Prostate gland (tissue), 2 donors: ENCODE results near the gene WNT3A. TPM values are rescaled to one million over a fixed set of nuclear protein-coding genes. Genes with fewer than 3 reads are reported as not detected.

ENCODE experiments used
- DNase-seq: peaks from one replicate; pipeline ENCODE4 v3.0.0-alpha.2; 2019; ENCODE audit warnings: low spot score
- H3K27ac ChIP-seq, 2 donors: fragments of 200-600 bp; sonication (generic); 2 replicates each; pipeline ENCODE4 v1.5.1; 2017 to 2019
- H3K27me3 ChIP-seq: fragments of 200-600 bp; sonication (generic); replicated peaks from 2 replicates; pipeline ENCODE4 v1.5.1; 2019; ENCODE audit not compliant: insufficient read depth
- H3K36me3 ChIP-seq, 2 donors: fragments of 200-600 bp; sonication (generic); 1 replicate in 1 of 2; 2 replicates in 1 of 2; pipeline versions ENCODE4 v1.5.1 to v1.8.1; 2017 to 2019
- H3K4me1 ChIP-seq: fragments of 200-600 bp; sonication (generic); replicated peaks from 2 replicates; pipeline ENCODE4 v1.5.1; 2019
- H3K4me3 ChIP-seq, 2 donors: fragments of 200-600 bp; sonication (generic); 2 replicates each; pipeline ENCODE4 v1.5.1; 2017 to 2019
- H3K9me3 ChIP-seq: fragments of 200-600 bp; sonication (generic); 2 replicates; pipeline ENCODE4 v1.5.1; 2017
- CTCF ChIP-seq, 4 experiments: fragments of 200-600 bp in 2 of 4; fragments of 450-650 bp in 2 of 4; sonication (generic) in 2 of 4; IDR thresholded peaks; 1 replicate in 3 of 4; 2 replicates in 1 of 4; pipeline ENCODE4 v1.5.1; 2016 to 2019; ENCODE audit warnings: antibody characterized with exemption in 4 of 4, mild to moderate bottlenecking in 2 of 4, moderate library complexity in 2 of 4
- POLR2A ChIP-seq: fragments of 450-650 bp; IDR thresholded peaks from one replicate; pipeline ENCODE4 v1.6.1; 2016; ENCODE audit warnings: antibody characterized with exemption, mild to moderate bottlenecking
- POLR2AphosphoS5 ChIP-seq: sonication (generic); formaldehyde crosslinking; IDR thresholded peaks from one replicate; pipeline ENCODE4 v1.6.1; 2017; ENCODE audit warnings: antibody characterized with exemption
- WGBS: methylation state at CpG from one replicate; pipeline ENCODE4 v1.1.5; 2018; 5-methylcytosine and 5-hydroxymethylcytosine counted together
- intact Hi-C: fragments of 100-400 bp; cut with DNase I; formaldehyde crosslinking; loops from one replicate; pipeline ENCODE4 v1.14.2; 2022
- total RNA-seq, 2 donors: library from RNA; depleted of rRNA; stranded (reverse); fragments of >200 nt; gene quantifications; one replicate each; pipeline ENCODE4 v1.1.0, GENCODE V29; 2016

The WNT3A gene
- total RNA-seq, 2 donors from 2014 or later: 2.4 to 4.8 TPM

GRCh38 chr1:228039986-228040385 lies 33.2 kb downstream of the WNT3A start:
- Histone ChIP-seq H3K9me3 (no peaks in the 10 kb centered on the region), H3K4me1 (no peaks in the 10 kb centered on the region), H3K36me3 (no peaks in the 10 kb centered on the region), H3K27me3 (peaks cover 5% of the 10 kb centered on the region), H3K27ac (no peak overlapping the region), H3K4me3 (no peak overlapping the region)
- intact Hi-C loops: no loop called here
- no peak for TF ChIP-seq POLR2A
- WGBS: 95% methylated on average over 3 of the region's 3 CpGs
- DNase-seq: no peak

GRCh38 chr1:228041316-228041715 lies 34.5 kb downstream of the WNT3A start:
- Histone ChIP-seq H3K9me3 (no peaks in the 10 kb centered on the region), H3K4me1 (no peaks in the 10 kb centered on the region), H3K4me3 (no peak overlapping the region), H3K27ac (no peak overlapping the region), H3K27me3 (peaks cover 5% of the 10 kb centered on the region), H3K36me3 (no peaks in the 10 kb centered on the region)
- intact Hi-C loops: no loop called here
- DNase-seq: no peak
- WGBS: 93% methylated on average over 2 of the region's 2 CpGs
- no peak for TF ChIP-seq POLR2AphosphoS5

- intact Hi-C loops: no loop called here
- H3K36me3 ChIP-seq: no peaks in the 10 kb centered on the region
Observed at GRCh38 chr1:228042508-228042907, 35.7 kb downstream of the WNT3A start.

GRCh38 chr1:228043281-228043848 lies 36.6 kb downstream of the WNT3A start:
- DNase-seq: no peak
- 30% methylated on average over 7 of the region's 7 CpGs for WGBS
- intact Hi-C loops: no loop called here
- Histone ChIP-seq H3K9me3 (no peaks in the 10 kb centered on the region), H3K27me3 (no peaks in the 10 kb centered on the region), H3K27ac (no peak overlapping the region), H3K36me3 (no peaks in the 10 kb centered on the region), H3K4me1 (no peaks in the 10 kb centered on the region), H3K4me3 (no peak overlapping the region)
- TF ChIP-seq POLR2AphosphoS5 (peak; percentile 15), POLR2A (no peak), CTCF (IDR thresholded peaks at IDR 0.05) (no peak)

More at GRCh38 chr1:228042508-228042907, 35.7 kb downstream of the WNT3A start:
- Histone ChIP-seq H3K4me3 (no peak overlapping the region), H3K9me3 (no peaks in the 10 kb centered on the region), H3K4me1 (no peaks in the 10 kb centered on the region), H3K27ac (no peak overlapping the region), H3K27me3 (peaks cover 1% of the 10 kb centered on the region)
- DNase-seq: no peak
- TF ChIP-seq POLR2A: no peak
- no peak for TF ChIP-seq POLR2AphosphoS5
- TF ChIP-seq CTCF (IDR thresholded peaks at IDR 0.05): no peak

GRCh38 chr1:228044961-228045360 lies 38.2 kb downstream of the WNT3A start:
- H3K4me3 ChIP-seq: no peak overlapping the region
- no peak for DNase-seq
- no peaks in the 10 kb centered on the region for H3K27me3 ChIP-seq
- H3K4me1 ChIP-seq: no peaks in the 10 kb centered on the region
- H3K9me3 ChIP-seq: no peaks in the 10 kb centered on the region
- intact Hi-C loops: no loop called here
- no peak overlapping the region for H3K27ac ChIP-seq
- 61% methylated on average over 3 of the region's 3 CpGs for WGBS
- H3K36me3 ChIP-seq: no peaks in the 10 kb centered on the region
- no peak for TF ChIP-seq CTCF (IDR thresholded peaks at IDR 0.05)
- no peak for TF ChIP-seq POLR2AphosphoS5
- TF ChIP-seq POLR2A: no peak

- DNase-seq: no peak
- H3K9me3 ChIP-seq: no peaks in the 10 kb centered on the region
- 73% methylated on average over 7 of the region's 7 CpGs for WGBS
- H3K27me3 ChIP-seq: no peaks in the 10 kb centered on the region
- no peaks in the 10 kb centered on the region for H3K36me3 ChIP-seq
- TF ChIP-seq POLR2AphosphoS5 (no peak), CTCF (IDR thresholded peaks at IDR 0.05) (no peak), POLR2A (no peak)
- H3K27ac ChIP-seq: no peak overlapping the region
- H3K4me3 ChIP-seq: no peak overlapping the region
- intact Hi-C loops: no loop called here
- no peaks in the 10 kb centered on the region for H3K4me1 ChIP-seq
Observed at GRCh38 chr1:228045405-228045804, 38.6 kb downstream of the WNT3A start.
